ENCODE measurements around the gene COL1A1. TPM values are rescaled to one million over a fixed set of nuclear protein-coding genes. Genes with fewer than 3 reads are reported as not detected.
A peak's percentile ranks its signal among the peaks of the same experiment; 100 is the strongest.

COL1A1 gene
- total RNA-seq, 1 experiment from 2014 or later: 5.5 TPM

DNA sequence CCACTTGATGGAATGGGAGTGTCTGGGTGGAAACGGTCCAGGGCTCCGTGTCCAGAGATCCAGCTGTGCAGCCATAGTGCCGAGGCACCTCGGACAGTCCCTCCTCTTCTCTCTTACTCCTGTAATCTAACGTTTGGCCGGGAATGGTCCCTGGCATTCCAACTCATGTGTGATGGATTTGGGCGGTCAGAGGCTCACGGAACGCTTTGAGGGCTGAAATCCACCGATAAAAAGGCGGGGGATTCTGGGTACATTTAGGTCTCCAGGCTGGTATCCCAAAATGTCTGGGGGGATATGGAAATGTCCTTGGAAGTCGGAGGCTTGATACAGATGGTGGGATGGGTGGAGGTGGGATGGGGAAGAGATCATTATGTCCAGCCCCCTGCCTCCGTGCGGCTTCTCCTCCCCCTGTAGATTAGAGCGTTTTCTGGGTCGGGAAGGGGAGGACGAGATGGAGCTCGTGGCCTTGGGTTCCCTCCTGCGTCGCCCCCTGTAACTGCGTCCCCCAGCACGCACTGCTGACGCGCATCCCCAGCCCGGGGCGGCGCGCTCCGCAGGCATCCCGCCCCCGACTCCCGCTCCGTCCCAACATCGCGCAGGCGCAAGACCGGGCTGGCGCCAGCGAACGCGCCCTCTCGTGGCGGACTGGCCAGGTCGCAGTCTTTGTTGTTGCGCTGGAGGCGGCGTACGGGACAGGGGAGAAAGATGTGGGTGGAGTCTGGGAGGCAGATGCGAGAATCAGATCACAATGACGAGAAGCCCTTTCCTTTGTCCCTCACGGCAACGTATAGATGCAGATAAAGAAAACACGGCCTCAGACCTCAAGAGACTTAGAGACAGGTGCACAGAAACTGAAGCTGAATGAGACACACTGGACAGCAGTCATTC, 40.2 kb downstream of the COL1A1 start:
- Mint-ChIP-seq H3K4me1 (ENCODE audit: low read depth, unreplicated experiment) (peaks cover 18% of the 10 kb centered on the region), H3K27me3 (ENCODE audit: unreplicated experiment) (peaks cover 59% of the 10 kb centered on the region), H3K27ac (ENCODE audit: unreplicated experiment) (peak overlapping the region; percentile 6), H3K36me3 (ENCODE audit: insufficient read depth, unreplicated experiment) (peaks cover 12% of the 10 kb centered on the region), H3K4me3 (ENCODE audit: low read depth, unreplicated experiment) (peak overlapping the region; percentile 75), H3K9me3 (ENCODE audit: low read depth, unreplicated experiment) (no peaks in the 10 kb centered on the region)
- peak; percentile 97 for DNase-seq
- intact Hi-C loops (cut with micrococcal nuclease; ENCODE audit: unreplicated experiment): loop anchor here (2.0 to 5.0 kb wide), 2 partner anchors 44 to 66 kb away; partner anchors contain the start of gene PDK2
- TF ChIP-seq, protein P1, sequence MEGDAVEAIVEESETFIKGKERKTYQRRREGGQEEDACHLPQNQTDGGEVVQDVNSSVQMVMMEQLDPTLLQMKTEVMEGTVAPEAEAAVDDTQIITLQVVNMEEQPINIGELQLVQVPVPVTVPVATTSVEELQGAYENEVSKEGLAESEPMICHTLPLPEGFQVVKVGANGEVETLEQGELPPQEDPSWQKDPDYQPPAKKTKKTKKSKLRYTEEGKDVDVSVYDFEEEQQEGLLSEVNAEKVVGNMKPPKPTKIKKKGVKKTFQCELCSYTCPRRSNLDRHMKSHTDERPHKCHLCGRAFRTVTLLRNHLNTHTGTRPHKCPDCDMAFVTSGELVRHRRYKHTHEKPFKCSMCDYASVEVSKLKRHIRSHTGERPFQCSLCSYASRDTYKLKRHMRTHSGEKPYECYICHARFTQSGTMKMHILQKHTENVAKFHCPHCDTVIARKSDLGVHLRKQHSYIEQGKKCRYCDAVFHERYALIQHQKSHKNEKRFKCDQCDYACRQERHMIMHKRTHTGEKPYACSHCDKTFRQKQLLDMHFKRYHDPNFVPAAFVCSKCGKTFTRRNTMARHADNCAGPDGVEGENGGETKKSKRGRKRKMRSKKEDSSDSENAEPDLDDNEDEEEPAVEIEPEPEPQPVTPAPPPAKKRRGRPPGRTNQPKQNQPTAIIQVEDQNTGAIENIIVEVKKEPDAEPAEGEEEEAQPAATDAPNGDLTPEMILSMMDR (IDR thresholded peaks at IDR 0.05; ENCODE audit: unreplicated experiment): peak; percentile 81
- CTCF ChIA-PET: interaction anchor here (0.6 to 2.6 kb wide), 11 partner anchors 10 to 134 kb away, joined by 3 to 11 read pairs (median 4); partner anchors contain the start of gene PDK2
- no TSS peak for BruUV-seq (replicated peaks)

DNA sequence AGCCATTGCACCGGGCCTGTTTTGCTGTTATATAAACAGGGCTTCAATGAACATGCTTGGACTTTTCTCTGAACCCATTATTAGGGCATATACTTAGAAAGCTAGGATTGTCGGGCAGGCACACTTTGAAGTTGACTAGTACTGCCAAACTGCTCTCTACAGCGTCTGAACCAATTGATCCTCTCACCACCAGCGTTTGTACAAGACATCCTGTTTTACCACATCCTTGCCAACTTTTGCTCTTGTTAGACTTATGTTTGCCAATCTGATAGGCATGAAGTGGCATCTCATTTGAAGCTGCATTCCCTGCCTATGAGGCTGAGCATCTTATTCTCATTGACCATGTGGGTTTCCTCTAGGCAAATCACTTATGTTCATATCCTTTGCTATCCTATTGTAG, 43.5 kb downstream of the COL1A1 start:
- DNase-seq: no peak
- BruUV-seq (replicated peaks): no TSS peak
- TF ChIP-seq, protein P1 (IDR thresholded peaks at IDR 0.05; ENCODE audit: unreplicated experiment): no peak
- Mint-ChIP-seq H3K4me3 (ENCODE audit: low read depth, unreplicated experiment) (no peak overlapping the region), H3K27ac (ENCODE audit: unreplicated experiment) (no peak overlapping the region), H3K9me3 (ENCODE audit: low read depth, unreplicated experiment) (no peaks in the 10 kb centered on the region), H3K4me1 (ENCODE audit: low read depth, unreplicated experiment) (peaks cover 43% of the 10 kb centered on the region), H3K36me3 (ENCODE audit: insufficient read depth, unreplicated experiment) (peaks cover 12% of the 10 kb centered on the region), H3K27me3 (ENCODE audit: unreplicated experiment) (peaks cover 36% of the 10 kb centered on the region)
- intact Hi-C loops (cut with micrococcal nuclease; ENCODE audit: unreplicated experiment): no loop called here
- CTCF ChIA-PET: interaction anchor here (0.8 kb wide), 1 partner anchor 115 kb away, joined by 3 read pairs; no protein-coding TSS in a partner anchor

DNA sequence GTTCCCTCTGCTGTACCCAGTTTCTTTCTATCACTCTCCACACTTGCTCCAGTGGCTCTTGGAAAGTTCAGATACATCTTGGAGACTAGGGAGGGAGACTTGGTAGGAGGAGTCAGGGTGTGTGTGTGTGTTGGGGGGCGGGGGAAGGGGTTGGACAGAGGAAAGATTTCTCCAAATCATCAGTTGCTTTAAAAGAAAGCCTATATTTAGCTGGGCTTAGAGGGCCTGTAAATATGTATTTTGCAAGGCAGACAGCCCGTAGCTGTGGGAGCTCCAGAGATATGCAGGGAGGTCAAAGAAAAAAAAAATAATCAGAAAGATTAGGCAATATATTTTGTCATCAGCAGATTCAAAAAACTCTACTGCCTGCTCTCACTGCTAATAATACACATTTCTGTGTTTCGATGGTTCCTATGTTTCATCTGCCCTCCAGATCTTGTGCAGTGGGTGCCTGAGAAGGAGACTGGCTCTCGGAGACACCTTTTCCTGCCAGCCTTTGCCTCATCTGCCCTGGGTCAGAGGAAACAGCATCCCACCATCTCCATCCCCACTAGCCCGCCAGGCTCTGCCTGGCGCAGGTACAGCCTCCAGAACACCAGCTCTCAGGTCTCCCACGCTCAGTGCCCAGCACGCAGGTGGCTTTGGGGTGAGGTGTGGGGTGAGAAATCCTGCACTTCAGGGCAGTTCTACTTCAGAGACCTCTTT, 46.2 kb downstream of the COL1A1 start:
- Mint-ChIP-seq H3K36me3 (ENCODE audit: insufficient read depth, unreplicated experiment) (peaks cover 25% of the 10 kb centered on the region), H3K4me1 (ENCODE audit: low read depth, unreplicated experiment) (peaks cover 36% of the 10 kb centered on the region), H3K27ac (ENCODE audit: unreplicated experiment) (no peak overlapping the region), H3K4me3 (ENCODE audit: low read depth, unreplicated experiment) (no peak overlapping the region), H3K27me3 (ENCODE audit: unreplicated experiment) (peaks cover 10% of the 10 kb centered on the region), H3K9me3 (ENCODE audit: low read depth, unreplicated experiment) (no peaks in the 10 kb centered on the region)
- intact Hi-C loops (cut with micrococcal nuclease; ENCODE audit: unreplicated experiment): no loop called here
- DNase-seq: no peak
- CTCF ChIA-PET: interaction anchor here (0.7 kb wide), 1 partner anchor 11 kb away, joined by 10 read pairs; no protein-coding TSS in a partner anchor
- TF ChIP-seq, protein P1 (IDR thresholded peaks at IDR 0.05; ENCODE audit: unreplicated experiment): no peak
- BruUV-seq (replicated peaks): no TSS peak

DNA sequence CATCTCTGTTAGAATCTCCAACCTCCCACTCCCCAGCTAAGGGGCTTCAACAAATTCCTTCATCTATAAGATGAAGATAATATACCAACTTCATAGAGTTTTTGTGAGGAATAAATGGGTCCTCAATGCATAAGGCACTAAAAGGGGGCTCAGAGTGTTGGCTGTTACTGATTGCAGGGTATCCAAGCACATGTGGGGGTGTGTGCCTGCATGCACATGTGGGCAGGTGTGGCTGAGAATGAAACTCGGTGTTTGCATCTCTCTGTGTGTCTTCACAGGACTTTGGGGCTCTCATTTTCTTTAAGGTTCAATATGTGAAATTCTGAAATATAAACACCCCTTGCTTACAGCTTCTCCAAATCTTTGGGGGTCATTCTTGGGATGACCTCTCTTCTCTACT, 46.8 kb downstream of the COL1A1 start:
- intact Hi-C loops (cut with micrococcal nuclease; ENCODE audit: unreplicated experiment): no loop called here
- Mint-ChIP-seq H3K4me1 (ENCODE audit: low read depth, unreplicated experiment) (peaks cover 36% of the 10 kb centered on the region), H3K4me3 (ENCODE audit: low read depth, unreplicated experiment) (no peak overlapping the region), H3K9me3 (ENCODE audit: low read depth, unreplicated experiment) (no peaks in the 10 kb centered on the region), H3K36me3 (ENCODE audit: insufficient read depth, unreplicated experiment) (peaks cover 32% of the 10 kb centered on the region), H3K27ac (ENCODE audit: unreplicated experiment) (peak overlapping the region; percentile 47), H3K27me3 (ENCODE audit: unreplicated experiment) (peaks cover 3% of the 10 kb centered on the region)
- DNase-seq: no peak
- no TSS peak for BruUV-seq (replicated peaks)
- TF ChIP-seq, protein P1 (IDR thresholded peaks at IDR 0.05; ENCODE audit: unreplicated experiment): no peak
- CTCF ChIA-PET: interaction anchor here (0.7 to 1.2 kb wide), 2 partner anchors 10 to 23 kb away, joined by 4 to 10 read pairs; no protein-coding TSS in a partner anchor
